HEK293 (cell line): ENCODE measurements around the gene INTS6L.

Source experiments
- BCL11B ChIP-seq: fragments of 450-650 bp; formaldehyde crosslinking; IDR thresholded peaks from 2 replicates; pipeline ENCODE4 v1.5.1; 2016; ENCODE audit warnings: low read depth, missing biosample characterization, missing genetic modification characterization
- GLIS1 ChIP-seq: fragments of 450-650 bp; formaldehyde crosslinking; IDR thresholded peaks from 2 replicates; pipeline ENCODE4 v1.5.1; 2016; ENCODE audit warnings: missing biosample characterization, missing genetic modification characterization
- HOXA7 ChIP-seq: sonication (generic); formaldehyde crosslinking; IDR thresholded peaks from 2 replicates; pipeline ENCODE4 v1.8.1; 2022; ENCODE audit warnings: missing genetic modification reagents, borderline replicate concordance
- HOXD13 ChIP-seq: sonication (generic); formaldehyde crosslinking; IDR thresholded peaks from 2 replicates; pipeline ENCODE4 v1.8.0; 2022; ENCODE audit warnings: missing genetic modification reagents, borderline replicate concordance
- REST ChIP-seq: fragments of 450-650 bp; formaldehyde crosslinking; IDR thresholded peaks from 2 replicates; pipeline ENCODE4 v1.5.1; 2016; ENCODE audit warnings: missing biosample characterization, missing genetic modification characterization
- SCRT1 ChIP-seq: fragments of 450-650 bp; formaldehyde crosslinking; IDR thresholded peaks from 2 replicates; pipeline ENCODE4 v1.5.1; 2016; ENCODE audit warnings: missing biosample characterization, missing genetic modification characterization, borderline replicate concordance
- TRIM28 ChIP-seq: IDR thresholded peaks from 2 replicates; pipeline ENCODE4 v1.6.1; 2011; ENCODE audit warnings: low read length, control low read depth, borderline replicate concordance
- ZBTB49 ChIP-seq: fragments of 450-650 bp; formaldehyde crosslinking; IDR thresholded peaks from 2 replicates; pipeline ENCODE4 v1.5.1; 2016; ENCODE audit warnings: missing biosample characterization, missing genetic modification characterization, low read depth
- ZNF112 ChIP-seq: fragments of 450-650 bp; formaldehyde crosslinking; IDR thresholded peaks from 2 replicates; pipeline ENCODE4 v1.5.0; 2017; ENCODE audit warnings: missing biosample characterization, missing genetic modification characterization
- ZNF114 ChIP-seq: fragments of 450-650 bp; formaldehyde crosslinking; IDR thresholded peaks from 2 replicates; pipeline ENCODE4 v1.5.0; 2017; ENCODE audit warnings: missing biosample characterization, missing genetic modification characterization
- ZNF175 ChIP-seq: fragments of 450-650 bp; formaldehyde crosslinking; IDR thresholded peaks from 2 replicates; pipeline ENCODE4 v1.5.1; 2016; ENCODE audit warnings: missing biosample characterization, missing genetic modification characterization
- ZNF18 ChIP-seq: fragments of 450-650 bp; formaldehyde crosslinking; IDR thresholded peaks from 2 replicates; pipeline ENCODE4 v1.5.1; 2016; ENCODE audit warnings: missing biosample characterization, missing genetic modification characterization
- ZNF366 ChIP-seq: fragments of 450-650 bp; formaldehyde crosslinking; conservative IDR thresholded peaks from 2 replicates; pipeline ENCODE4 v1.5.1; 2016; ENCODE audit warnings: missing biosample characterization, missing genetic modification characterization
- ZNF391 ChIP-seq: fragments of 450-650 bp; formaldehyde crosslinking; IDR thresholded peaks from 2 replicates; pipeline ENCODE4 v1.5.1; 2016; ENCODE audit warnings: low read depth, missing biosample characterization, missing genetic modification characterization, borderline replicate concordance
- ZNF394 ChIP-seq: fragments of 450-650 bp; formaldehyde crosslinking; IDR thresholded peaks from 2 replicates; pipeline ENCODE4 v1.5.1; 2016; ENCODE audit warnings: missing biosample characterization, missing genetic modification characterization, mild to moderate bottlenecking, moderate library complexity, borderline replicate concordance
- ZNF398 ChIP-seq: fragments of 450-650 bp; formaldehyde crosslinking; IDR thresholded peaks from 2 replicates; pipeline ENCODE4 v1.5.1; 2017; ENCODE audit warnings: missing biosample characterization, missing genetic modification characterization
- ZNF416 ChIP-seq: fragments of 450-650 bp; formaldehyde crosslinking; IDR thresholded peaks from 2 replicates; pipeline ENCODE4 v1.5.1; 2016; ENCODE audit warnings: missing biosample characterization, missing genetic modification characterization
- ZNF473 ChIP-seq: fragments of 450-650 bp; formaldehyde crosslinking; IDR thresholded peaks from 2 replicates; pipeline ENCODE4 v1.5.1; 2017; ENCODE audit warnings: missing biosample characterization, missing genetic modification characterization
- ZNF544 ChIP-seq: fragments of 450-650 bp; formaldehyde crosslinking; IDR thresholded peaks from 2 replicates; pipeline ENCODE4 v1.5.0; 2017; ENCODE audit warnings: missing biosample characterization, missing genetic modification characterization
- ZNF555 ChIP-seq: fragments of 450-650 bp; formaldehyde crosslinking; conservative IDR thresholded peaks from 2 replicates; pipeline ENCODE4 v1.5.1; 2017; ENCODE audit warnings: missing biosample characterization, mild to moderate bottlenecking, missing genetic modification characterization, inconsistent platforms
- ZNF600 ChIP-seq: fragments of 450-650 bp; formaldehyde crosslinking; IDR thresholded peaks from 2 replicates; pipeline ENCODE4 v1.5.1; 2016; ENCODE audit warnings: missing biosample characterization, missing genetic modification characterization
- ZNF623 ChIP-seq: fragments of 450-650 bp; formaldehyde crosslinking; IDR thresholded peaks from 2 replicates; pipeline ENCODE4 v1.5.1; 2016; ENCODE audit warnings: missing biosample characterization, missing genetic modification characterization
- ZNF624 ChIP-seq: fragments of 450-650 bp; formaldehyde crosslinking; IDR thresholded peaks from 2 replicates; pipeline ENCODE4 v1.5.1; 2017; ENCODE audit warnings: missing biosample characterization, missing genetic modification characterization
- ZNF629 ChIP-seq: fragments of 450-650 bp; formaldehyde crosslinking; IDR thresholded peaks from 2 replicates; pipeline ENCODE4 v1.5.1; 2017; ENCODE audit warnings: missing biosample characterization, missing genetic modification characterization
- ZNF830 ChIP-seq: fragments of 450-650 bp; IDR thresholded peaks from 2 replicates; pipeline ENCODE4 v1.5.0; 2018; ENCODE audit warnings: missing biosample characterization, missing genetic modification characterization, low read depth, mild to moderate bottlenecking, moderate library complexity
- TF ChIP-seq, protein P1 (sequence below): fragments of 450-650 bp; IDR thresholded peaks from 2 replicates; pipeline ENCODE4 v1.5.1; 2018; ENCODE audit warnings: missing biosample characterization, missing genetic modification characterization
- TF ChIP-seq, protein P2 (sequence below): fragments of 450-650 bp; formaldehyde crosslinking; IDR thresholded peaks from 2 replicates; pipeline ENCODE4 v1.5.1; 2016; ENCODE audit warnings: missing biosample characterization, missing genetic modification characterization

The INTS6L gene

GRCh38 chrX:135520553-135521404, at the start of gene INTS6L (continued):
- TF ChIP-seq, protein P1, sequence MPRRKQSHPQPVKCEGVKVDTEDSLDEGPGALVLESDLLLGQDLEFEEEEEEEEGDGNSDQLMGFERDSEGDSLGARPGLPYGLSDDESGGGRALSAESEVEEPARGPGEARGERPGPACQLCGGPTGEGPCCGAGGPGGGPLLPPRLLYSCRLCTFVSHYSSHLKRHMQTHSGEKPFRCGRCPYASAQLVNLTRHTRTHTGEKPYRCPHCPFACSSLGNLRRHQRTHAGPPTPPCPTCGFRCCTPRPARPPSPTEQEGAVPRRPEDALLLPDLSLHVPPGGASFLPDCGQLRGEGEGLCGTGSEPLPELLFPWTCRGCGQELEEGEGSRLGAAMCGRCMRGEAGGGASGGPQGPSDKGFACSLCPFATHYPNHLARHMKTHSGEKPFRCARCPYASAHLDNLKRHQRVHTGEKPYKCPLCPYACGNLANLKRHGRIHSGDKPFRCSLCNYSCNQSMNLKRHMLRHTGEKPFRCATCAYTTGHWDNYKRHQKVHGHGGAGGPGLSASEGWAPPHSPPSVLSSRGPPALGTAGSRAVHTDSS (tag by site-specific recombination) = 0 out of 2 replicates have a peak, but pooled peaks have one; percentile 29
- no peak for TF ChIP-seq ZNF473 (tag by site-specific recombination)
- TF ChIP-seq, protein P2, sequence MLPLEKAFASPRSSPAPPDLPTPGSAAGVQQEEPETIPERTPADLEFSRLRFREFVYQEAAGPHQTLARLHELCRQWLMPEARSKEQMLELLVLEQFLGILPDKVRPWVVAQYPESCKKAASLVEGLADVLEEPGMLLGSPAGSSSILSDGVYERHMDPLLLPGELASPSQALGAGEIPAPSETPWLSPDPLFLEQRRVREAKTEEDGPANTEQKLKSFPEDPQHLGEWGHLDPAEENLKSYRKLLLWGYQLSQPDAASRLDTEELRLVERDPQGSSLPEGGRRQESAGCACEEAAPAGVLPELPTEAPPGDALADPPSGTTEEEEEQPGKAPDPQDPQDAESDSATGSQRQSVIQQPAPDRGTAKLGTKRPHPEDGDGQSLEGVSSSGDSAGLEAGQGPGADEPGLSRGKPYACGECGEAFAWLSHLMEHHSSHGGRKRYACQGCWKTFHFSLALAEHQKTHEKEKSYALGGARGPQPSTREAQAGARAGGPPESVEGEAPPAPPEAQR = no peak
- no peak for TF ChIP-seq ZBTB49 (tag by site-specific recombination)
- no peak for TF ChIP-seq ZNF394 (tag by site-specific recombination)
- TF ChIP-seq ZNF600 (tag by site-specific recombination) = no peak
- peak; percentile 74 for TF ChIP-seq ZNF398
- TF ChIP-seq ZNF112 (tag by site-specific recombination) = no peak
- no peak for TF ChIP-seq GLIS1
- no peak for TF ChIP-seq ZNF391 (tag by site-specific recombination)
- no peak for TF ChIP-seq ZNF624 (tag by site-specific recombination)
- peak; percentile 28; the same call in 1 of the 2 replicates for TF ChIP-seq ZNF18 (tag by site-specific recombination)
- peak; percentile 66; the same call in 1 of the 2 replicates for TF ChIP-seq ZNF366
- no peak for TF ChIP-seq ZNF830 (tag by site-specific recombination)
- no peak for TF ChIP-seq ZNF416 (tag by site-specific recombination)
- no peak for TF ChIP-seq SCRT1 (tag by site-specific recombination)
- no peak for TF ChIP-seq BCL11B
- 0 out of 2 replicates have a peak, but pooled peaks have one; percentile 28 for TF ChIP-seq ZNF629
- no peak for TF ChIP-seq TRIM28
- no peak for TF ChIP-seq ZNF555
- no peak for TF ChIP-seq ZNF175
- no peak for TF ChIP-seq HOXD13 (CRISPR knock-in tag)
- TF ChIP-seq HOXA7 (CRISPR knock-in tag) = no peak
- TF ChIP-seq REST = no peak
- no peak for TF ChIP-seq ZNF544 (tag by site-specific recombination)
- no peak for TF ChIP-seq ZNF623 (tag by site-specific recombination)
- TF ChIP-seq ZNF114 (tag by site-specific recombination) = no peak
